Neural cell (in vitro differentiated cells): ENCODE measurements around the gene FASTK. TPM values are rescaled to one million over a fixed set of nuclear protein-coding genes. Genes with fewer than 3 reads are reported as not detected.

ENCODE experiments used
- H2AFZ ChIP-seq: fragments of 200-600, 300-800 bp; sonication (generic), shearing (Covaris generic); 2 replicates; pipeline ENCODE4 v1.6.0; 2014; ENCODE audit warnings: low read depth, mild to moderate bottlenecking, antibody characterized with exemption, low read length, moderate library complexity
- H3F3A ChIP-seq: fragments of 200-600 bp; shearing (Covaris generic); 2 replicates; pipeline ENCODE4 v1.6.1; 2016; ENCODE audit warnings: mild to moderate bottlenecking, moderate library complexity, mixed read lengths, antibody characterized with exemption, low read length; ENCODE audit not compliant: insufficient read depth, poor library complexity, severe bottlenecking
- H3K27ac ChIP-seq: fragments of 200-600, 300-800 bp; sonication (generic), shearing (Covaris generic); 2 replicates; pipeline ENCODE4 v1.5.1; 2014; ENCODE audit warnings: mild to moderate bottlenecking, low read length, moderate library complexity
- H3K27me3 ChIP-seq: fragments of 300-800, 200-600 bp; sonication (generic), shearing (Covaris generic); 2 replicates; pipeline ENCODE4 v1.6.0; 2014; ENCODE audit warnings: mild to moderate bottlenecking, low read depth, low read length, moderate library complexity; ENCODE audit not compliant: insufficient read depth
- H3K36me3 ChIP-seq: fragments of 300-800, 200-600 bp; sonication (generic), shearing (Covaris generic); 2 replicates; pipeline ENCODE4 v1.5.1; 2014; ENCODE audit warnings: mild to moderate bottlenecking, antibody characterized with exemption, low read length, moderate library complexity; ENCODE audit not compliant: insufficient read depth
- H3K4me2 ChIP-seq: fragments of 300-800, 200-600 bp; sonication (generic), shearing (Covaris generic); 2 replicates; pipeline ENCODE4 v1.6.0; 2014; ENCODE audit warnings: mild to moderate bottlenecking, low read length
- H3K4me3 ChIP-seq: fragments of 300-800, 200-600 bp; sonication (generic), shearing (Covaris generic); 2 replicates; pipeline ENCODE4 v1.5.1; 2014; ENCODE audit warnings: mild to moderate bottlenecking, low read length, moderate library complexity
- H3K79me2 ChIP-seq: fragments of 200-600 bp; shearing (Covaris generic); replicated peaks from 2 replicates; pipeline ENCODE4 v1.6.0; 2014; ENCODE audit warnings: mild to moderate bottlenecking, low read length, moderate library complexity; ENCODE audit not compliant: insufficient read depth
- H3K9ac ChIP-seq: fragments of 300-800, 200-600 bp; sonication (generic), shearing (Covaris generic); 2 replicates; pipeline ENCODE4 v1.6.1; 2016; ENCODE audit warnings: mild to moderate bottlenecking, low read length, mixed read lengths
- H3K9me2 ChIP-seq: fragments of 200-600 bp; shearing (Covaris generic); 2 replicates; pipeline ENCODE4 v1.6.1; 2016; ENCODE audit warnings: mild to moderate bottlenecking, low read length, mixed read lengths; ENCODE audit not compliant: insufficient read depth
- H3K9me3 ChIP-seq: fragments of 200-600, 300-800 bp; sonication (generic), shearing (Covaris generic); 2 replicates; pipeline ENCODE4 v1.6.1; 2016; ENCODE audit warnings: mild to moderate bottlenecking, mixed run types, low read length, moderate library complexity, mixed read lengths
- H4K20me1 ChIP-seq: fragments of 200-600 bp; shearing (Covaris generic); 2 replicates; pipeline ENCODE4 v1.6.1; 2016; ENCODE audit warnings: mild to moderate bottlenecking, mixed run types; ENCODE audit not compliant: insufficient read depth
- CTCF ChIP-seq: fragments of 450-650 bp; IDR thresholded peaks from 2 replicates; pipeline ENCODE4 v1.5.1; 2014; ENCODE audit warnings: antibody characterized with exemption, mild to moderate bottlenecking, moderate library complexity; ENCODE audit not compliant: poor library complexity, severe bottlenecking
- EP300 ChIP-seq: fragments of 450-650 bp; conservative IDR thresholded peaks from 2 replicates; pipeline ENCODE4 v1.6.1; 2014; ENCODE audit warnings: antibody characterized with exemption, mild to moderate bottlenecking, moderate library complexity; ENCODE audit not compliant: poor library complexity, severe bottlenecking
- EZH2 ChIP-seq: fragments of 200-600, 300-800 bp; shearing (Covaris generic), sonication (generic); IDR thresholded peaks from 2 replicates; pipeline ENCODE4 v1.6.1; 2014; ENCODE audit warnings: antibody characterized with exemption, low read length, borderline replicate concordance, mild to moderate bottlenecking; ENCODE audit not compliant: insufficient read depth, poor library complexity, severe bottlenecking
- MXI1 ChIP-seq: fragments of 450-650 bp; conservative IDR thresholded peaks from 2 replicates; pipeline ENCODE4 v1.6.1; 2014; ENCODE audit warnings: antibody characterized with exemption, mild to moderate bottlenecking; ENCODE audit not compliant: poor library complexity, severe bottlenecking
- POLR2AphosphoS5 ChIP-seq: IDR thresholded peaks from 2 replicates; pipeline ENCODE4 v1.6.1; 2012
- RAD21 ChIP-seq: fragments of 450-650 bp; conservative IDR thresholded peaks from 2 replicates; pipeline ENCODE4 v1.6.1; 2014; ENCODE audit warnings: antibody characterized with exemption, mild to moderate bottlenecking, moderate library complexity
- SMC3 ChIP-seq: fragments of 450-650 bp; conservative IDR thresholded peaks from 2 replicates; pipeline ENCODE4 v1.6.1; 2014; ENCODE audit warnings: antibody characterized with exemption, mild to moderate bottlenecking, moderate library complexity; ENCODE audit not compliant: poor library complexity
- TAF1 ChIP-seq: IDR thresholded peaks from 2 replicates; pipeline ENCODE4 v1.6.1; 2012; ENCODE audit warnings: low read depth
- polyA plus RNA-seq: library from polyadenylated mRNA; depleted of rRNA; stranded (reverse); fragments of >200 nt; gene quantifications from 2 replicates; pipeline ENCODE4 v1.2.3, GENCODE V29; 2014
- TF ChIP-seq, protein P1 (sequence below): IDR thresholded peaks from 2 replicates; pipeline ENCODE4 v1.6.1; 2012; ENCODE audit warnings: borderline replicate concordance

Gene FASTK
- polyA plus RNA-seq, 1 donor from 2014 or later, result 147 TPM

GRCh38 chr7:151110941-151111645 lies 30.5 kb upstream of the FASTK start:
- Histone ChIP-seq H4K20me1 (peaks cover 40% of the 10 kb centered on the region), H3K4me3 (no peak overlapping the region), H3K79me2 (peaks cover 18% of the 10 kb centered on the region), H3K9me2 (no peaks in the 10 kb centered on the region), H3K9ac (no peak overlapping the region), H3K9me3 (no peaks in the 10 kb centered on the region), H3F3A (no peaks in the 10 kb centered on the region), H2AFZ (no peak overlapping the region), H3K4me2 (no peak overlapping the region), H3K27ac (no peak overlapping the region), H3K27me3 (peaks cover 18% of the 10 kb centered on the region), H3K36me3 (no peaks in the 10 kb centered on the region)
- peak; percentile 36 for TF ChIP-seq MXI1
- TF ChIP-seq, protein P1, sequence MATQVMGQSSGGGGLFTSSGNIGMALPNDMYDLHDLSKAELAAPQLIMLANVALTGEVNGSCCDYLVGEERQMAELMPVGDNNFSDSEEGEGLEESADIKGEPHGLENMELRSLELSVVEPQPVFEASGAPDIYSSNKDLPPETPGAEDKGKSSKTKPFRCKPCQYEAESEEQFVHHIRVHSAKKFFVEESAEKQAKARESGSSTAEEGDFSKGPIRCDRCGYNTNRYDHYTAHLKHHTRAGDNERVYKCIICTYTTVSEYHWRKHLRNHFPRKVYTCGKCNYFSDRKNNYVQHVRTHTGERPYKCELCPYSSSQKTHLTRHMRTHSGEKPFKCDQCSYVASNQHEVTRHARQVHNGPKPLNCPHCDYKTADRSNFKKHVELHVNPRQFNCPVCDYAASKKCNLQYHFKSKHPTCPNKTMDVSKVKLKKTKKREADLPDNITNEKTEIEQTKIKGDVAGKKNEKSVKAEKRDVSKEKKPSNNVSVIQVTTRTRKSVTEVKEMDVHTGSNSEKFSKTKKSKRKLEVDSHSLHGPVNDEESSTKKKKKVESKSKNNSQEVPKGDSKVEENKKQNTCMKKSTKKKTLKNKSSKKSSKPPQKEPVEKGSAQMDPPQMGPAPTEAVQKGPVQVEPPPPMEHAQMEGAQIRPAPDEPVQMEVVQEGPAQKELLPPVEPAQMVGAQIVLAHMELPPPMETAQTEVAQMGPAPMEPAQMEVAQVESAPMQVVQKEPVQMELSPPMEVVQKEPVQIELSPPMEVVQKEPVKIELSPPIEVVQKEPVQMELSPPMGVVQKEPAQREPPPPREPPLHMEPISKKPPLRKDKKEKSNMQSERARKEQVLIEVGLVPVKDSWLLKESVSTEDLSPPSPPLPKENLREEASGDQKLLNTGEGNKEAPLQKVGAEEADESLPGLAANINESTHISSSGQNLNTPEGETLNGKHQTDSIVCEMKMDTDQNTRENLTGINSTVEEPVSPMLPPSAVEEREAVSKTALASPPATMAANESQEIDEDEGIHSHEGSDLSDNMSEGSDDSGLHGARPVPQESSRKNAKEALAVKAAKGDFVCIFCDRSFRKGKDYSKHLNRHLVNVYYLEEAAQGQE, result no peak
- TF ChIP-seq TAF1, result no peak
- peak; percentile 89 for TF ChIP-seq RAD21
- TF ChIP-seq CTCF, result peak; percentile 95
- no peak for TF ChIP-seq POLR2AphosphoS5
- no peak for TF ChIP-seq EZH2
- peak; percentile 90 for TF ChIP-seq SMC3
- no peak for TF ChIP-seq EP300

- Histone ChIP-seq H4K20me1 (peaks cover 34% of the 10 kb centered on the region), H3F3A (no peaks in the 10 kb centered on the region), H3K9ac (no peak overlapping the region), H2AFZ (no peak overlapping the region), H3K27ac (no peak overlapping the region), H3K9me2 (no peaks in the 10 kb centered on the region), H3K27me3 (peaks cover 11% of the 10 kb centered on the region), H3K9me3 (no peaks in the 10 kb centered on the region), H3K79me2 (peaks cover 18% of the 10 kb centered on the region), H3K4me2 (no peak overlapping the region), H3K4me3 (no peak overlapping the region), H3K36me3 (no peaks in the 10 kb centered on the region)
- TF ChIP-seq, protein P1, result no peak
- no peak for TF ChIP-seq EP300
- TF ChIP-seq POLR2AphosphoS5, result no peak
- no peak for TF ChIP-seq MXI1
- TF ChIP-seq EZH2, result no peak
- no peak for TF ChIP-seq SMC3
- TF ChIP-seq RAD21, result no peak
- no peak for TF ChIP-seq CTCF
- TF ChIP-seq TAF1, result no peak
Measured at GRCh38 chr7:151110236-151110940, 29.8 kb upstream of the FASTK start.
